CD4-positive, alpha-beta T cell treated with Interleukin-15 for 1 hour (primary cell): Measurements from ENCODE around the gene NSUN5.
"Not testable (repeated sequence)": the region's sequence is repeated elsewhere in the genome, so short reads cannot be mapped to it uniquely, and the experiment has no call there.

ENCODE experiments used
- DNase-seq: peaks from one replicate; pipeline ENCODE4 v3.0.0-alpha.2; 2020

Gene NSUN5

GRCh38 chr7:73308665-73309214, at the start of gene NSUN5:
Gene NSUN5 (minus strand): TSS chr7:73308826. CDS start chr7:73308790, 36 bp downstream.
- peak; percentile 90 for DNase-seq

GRCh38 chr7:73356159-73356558, 47.5 kb upstream of the NSUN5 start:
- no peak for DNase-seq

GRCh38 chr7:73354821-73355220, 46.2 kb upstream of the NSUN5 start:
- DNase-seq = no peak

GRCh38 chr7:73354196-73354595, 45.6 kb upstream of the NSUN5 start:
- no peak for DNase-seq

- DNase-seq = no peak
Measured at GRCh38 chr7:73353243-73353642, 44.6 kb upstream of the NSUN5 start.

GRCh38 chr7:73352784-73353183, 44.2 kb upstream of the NSUN5 start:
- no peak for DNase-seq

GRCh38 chr7:73351447-73352167, 43.0 kb upstream of the NSUN5 start:
- DNase-seq = no peak

GRCh38 chr7:73350306-73351068, 41.9 kb upstream of the NSUN5 start:
- no peak for DNase-seq

- DNase-seq = no peak
Measured at GRCh38 chr7:73349763-73350162, 41.1 kb upstream of the NSUN5 start.

- DNase-seq = no peak
Measured at GRCh38 chr7:73345951-73346350, 37.3 kb upstream of the NSUN5 start.

- DNase-seq = no peak
Measured at GRCh38 chr7:73345538-73345937, 36.9 kb upstream of the NSUN5 start.

- no peak for DNase-seq
Measured at GRCh38 chr7:73343671-73344380, 35.2 kb upstream of the NSUN5 start.

GRCh38 chr7:73342645-73343044, 34.0 kb upstream of the NSUN5 start:
- no peak for DNase-seq

GRCh38 chr7:73341877-73342276, 33.3 kb upstream of the NSUN5 start:
- peak; percentile 34 for DNase-seq

GRCh38 chr7:73340514-73340913, 31.9 kb upstream of the NSUN5 start:
- no peak for DNase-seq

- DNase-seq = no peak
Measured at GRCh38 chr7:73338321-73338720, 29.7 kb upstream of the NSUN5 start.

- no peak for DNase-seq
Measured at GRCh38 chr7:73332447-73332846, 23.8 kb upstream of the NSUN5 start.

GRCh38 chr7:73330772-73331171, 22.1 kb upstream of the NSUN5 start:
- no peak for DNase-seq

- DNase-seq = no peak
Measured at GRCh38 chr7:73329861-73330581, 21.4 kb upstream of the NSUN5 start.

GRCh38 chr7:73328696-73329095, 20.1 kb upstream of the NSUN5 start:
- no peak for DNase-seq

- not testable (repeated sequence) for DNase-seq
Measured at GRCh38 chr7:73327922-73328321, 19.3 kb upstream of the NSUN5 start, which contains the start of the genes FKBP6 and TRIM50. Gene FKBP6 (plus strand): TSS chr7:73328161. CDS start chr7:73328429, 268 bp downstream. Gene TRIM50 (minus strand): TSS chr7:73328082. CDS start chr7:73324787, 3,295 bp downstream.

GRCh38 chr7:73327449-73327848, 18.8 kb upstream of the NSUN5 start:
- not testable (repeated sequence) for DNase-seq
